ENCODE data around the gene ASMTL.
"Not testable (repeated sequence)": the region's sequence is repeated elsewhere in the genome, so short reads cannot be mapped to it uniquely, and the experiment has no call there.

Gene ASMTL

GRCh38 chrX:1387141-1387776, 65.5 kb downstream of the ASMTL start:
- no peak for DNase-seq

GRCh38 chrX:1386338-1387127, 66.2 kb downstream of the ASMTL start:
- no peak for DNase-seq

GRCh38 chrX:1385253-1386223, 67.2 kb downstream of the ASMTL start:
- DNase-seq: no peak

GRCh38 chrX:1384658-1385252, 68.0 kb downstream of the ASMTL start:
- no peak for DNase-seq

GRCh38 chrX:1380672-1381233, 72.0 kb downstream of the ASMTL start:
- DNase-seq: peak; percentile 28

- DNase-seq: no peak
Measured at GRCh38 chrX:1378306-1378759, 74.4 kb downstream of the ASMTL start.

GRCh38 chrX:1368385-1368698, 84.4 kb downstream of the ASMTL start:
- DNase-seq: no peak

GRCh38 chrX:1366363-1366762, 86.3 kb downstream of the ASMTL start:
- not testable (repeated sequence) for DNase-seq

- no peak for DNase-seq
Measured at GRCh38 chrX:1361910-1362309, 90.8 kb downstream of the ASMTL start.

- no peak for DNase-seq
Measured at GRCh38 chrX:1361275-1361674, 91.4 kb downstream of the ASMTL start.

- DNase-seq: no peak
Measured at GRCh38 chrX:1360171-1360570, 92.5 kb downstream of the ASMTL start.

- no peak for DNase-seq
Measured at GRCh38 chrX:1359477-1359873, 93.2 kb downstream of the ASMTL start.

GRCh38 chrX:1358793-1359476, 93.8 kb downstream of the ASMTL start:
- DNase-seq: no peak

- no peak for DNase-seq
Measured at GRCh38 chrX:1357993-1358392, 94.7 kb downstream of the ASMTL start.

- DNase-seq: no peak
Measured at GRCh38 chrX:1355131-1356046, 97.3 kb downstream of the ASMTL start.

- DNase-seq: no peak
Measured at GRCh38 chrX:1354036-1355019, 98.4 kb downstream of the ASMTL start.
